Mucosa of descending colon (tissue), 3 donors: ENCODE measurements around the gene DLEC1. TPM values are rescaled to one million over a fixed set of nuclear protein-coding genes. Genes with fewer than 3 reads are reported as not detected.

Experiments
- ATAC-seq: fragments of 200-7000 bp; cut with Tn5 transposase; one replicate; pipeline ENCODE4 v1.9.1; 2020; ENCODE audit warnings: mild to moderate bottlenecking, moderate library complexity
- DNase-seq, 3 donors: peaks; one replicate each; pipeline ENCODE4 v3.0.0-alpha.2; 2020
- H3K36me3 ChIP-seq: fragments of 200-600 bp; one replicate; pipeline ENCODE4 v1.8.0; 2021; ENCODE audit warnings: low read depth, mild to moderate bottlenecking
- H3K4me1 ChIP-seq: fragments of 200-600 bp; one replicate; pipeline ENCODE4 v1.8.0; 2021; ENCODE audit warnings: low read depth, mild to moderate bottlenecking
- H3K4me3 ChIP-seq: fragments of 200-600 bp; one replicate; pipeline ENCODE4 v1.8.0; 2021; ENCODE audit warnings: mild to moderate bottlenecking
- H3K9me3 ChIP-seq: fragments of 200-600 bp; one replicate; pipeline ENCODE4 v1.8.0; 2021; ENCODE audit warnings: mild to moderate bottlenecking
- intact Hi-C, 2 donors: fragments of 100-400 bp; cut with DNase I in 1 of 2; cut with micrococcal nuclease in 1 of 2; formaldehyde crosslinking; loops; one replicate each; pipeline versions ENCODE4 v1.11.0 to v1.11.1; 2022; cut with DNase I, micrococcal nuclease
- long read RNA-seq, 2 donors: library from polyadenylated mRNA; unstranded; transcript quantifications; one replicate each; pipeline ENCODE4 v2.0.0, GENCODE V29; 2019 to 2021
- total RNA-seq, 3 donors: library from RNA; stranded (reverse); fragmentation: NEBNext Ultra II Directional in 2 of 3; extraction: Animal tissue kit (Norgen Biotek cat#: 25700) in 2 of 3; gene quantifications; one replicate each; pipeline versions ENCODE4 v1.2.1 to v1.2.4, GENCODE V29; 2021 to 2023
- TF ChIP-seq, protein P1 (sequence below): fragments of 200-600 bp; IDR thresholded peaks from one replicate; pipeline ENCODE4 v1.8.0; 2022; ENCODE audit warnings: antibody characterized with exemption, mild to moderate bottlenecking
- donor health status: DM: no; HTN: no; CAD: no; lungs with moderate emphysema.
- donor health status: DM: no; HTN: no; CAD: no.
- donor health status: DM: no; HTN: yes; CAD: no.

DLEC1 gene, protein sequence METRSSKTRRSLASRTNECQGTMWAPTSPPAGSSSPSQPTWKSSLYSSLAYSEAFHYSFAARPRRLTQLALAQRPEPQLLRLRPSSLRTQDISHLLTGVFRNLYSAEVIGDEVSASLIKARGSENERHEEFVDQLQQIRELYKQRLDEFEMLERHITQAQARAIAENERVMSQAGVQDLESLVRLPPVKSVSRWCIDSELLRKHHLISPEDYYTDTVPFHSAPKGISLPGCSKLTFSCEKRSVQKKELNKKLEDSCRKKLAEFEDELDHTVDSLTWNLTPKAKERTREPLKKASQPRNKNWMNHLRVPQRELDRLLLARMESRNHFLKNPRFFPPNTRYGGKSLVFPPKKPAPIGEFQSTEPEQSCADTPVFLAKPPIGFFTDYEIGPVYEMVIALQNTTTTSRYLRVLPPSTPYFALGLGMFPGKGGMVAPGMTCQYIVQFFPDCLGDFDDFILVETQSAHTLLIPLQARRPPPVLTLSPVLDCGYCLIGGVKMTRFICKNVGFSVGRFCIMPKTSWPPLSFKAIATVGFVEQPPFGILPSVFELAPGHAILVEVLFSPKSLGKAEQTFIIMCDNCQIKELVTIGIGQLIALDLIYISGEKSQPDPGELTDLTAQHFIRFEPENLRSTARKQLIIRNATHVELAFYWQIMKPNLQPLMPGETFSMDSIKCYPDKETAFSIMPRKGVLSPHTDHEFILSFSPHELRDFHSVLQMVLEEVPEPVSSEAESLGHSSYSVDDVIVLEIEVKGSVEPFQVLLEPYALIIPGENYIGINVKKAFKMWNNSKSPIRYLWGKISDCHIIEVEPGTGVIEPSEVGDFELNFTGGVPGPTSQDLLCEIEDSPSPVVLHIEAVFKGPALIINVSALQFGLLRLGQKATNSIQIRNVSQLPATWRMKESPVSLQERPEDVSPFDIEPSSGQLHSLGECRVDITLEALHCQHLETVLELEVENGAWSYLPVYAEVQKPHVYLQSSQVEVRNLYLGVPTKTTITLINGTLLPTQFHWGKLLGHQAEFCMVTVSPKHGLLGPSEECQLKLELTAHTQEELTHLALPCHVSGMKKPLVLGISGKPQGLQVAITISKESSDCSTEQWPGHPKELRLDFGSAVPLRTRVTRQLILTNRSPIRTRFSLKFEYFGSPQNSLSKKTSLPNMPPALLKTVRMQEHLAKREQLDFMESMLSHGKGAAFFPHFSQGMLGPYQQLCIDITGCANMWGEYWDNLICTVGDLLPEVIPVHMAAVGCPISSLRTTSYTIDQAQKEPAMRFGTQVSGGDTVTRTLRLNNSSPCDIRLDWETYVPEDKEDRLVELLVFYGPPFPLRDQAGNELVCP (N-terminal part only)
- 1 to 10 TPM in 2 of 3 donors, under 1 TPM in 1; 0.73 to 1.7 (median 1.5) TPM for total RNA-seq
- long read RNA-seq, donor 1: 0 reads
- long read RNA-seq, donor 2: 0 reads

DNA sequence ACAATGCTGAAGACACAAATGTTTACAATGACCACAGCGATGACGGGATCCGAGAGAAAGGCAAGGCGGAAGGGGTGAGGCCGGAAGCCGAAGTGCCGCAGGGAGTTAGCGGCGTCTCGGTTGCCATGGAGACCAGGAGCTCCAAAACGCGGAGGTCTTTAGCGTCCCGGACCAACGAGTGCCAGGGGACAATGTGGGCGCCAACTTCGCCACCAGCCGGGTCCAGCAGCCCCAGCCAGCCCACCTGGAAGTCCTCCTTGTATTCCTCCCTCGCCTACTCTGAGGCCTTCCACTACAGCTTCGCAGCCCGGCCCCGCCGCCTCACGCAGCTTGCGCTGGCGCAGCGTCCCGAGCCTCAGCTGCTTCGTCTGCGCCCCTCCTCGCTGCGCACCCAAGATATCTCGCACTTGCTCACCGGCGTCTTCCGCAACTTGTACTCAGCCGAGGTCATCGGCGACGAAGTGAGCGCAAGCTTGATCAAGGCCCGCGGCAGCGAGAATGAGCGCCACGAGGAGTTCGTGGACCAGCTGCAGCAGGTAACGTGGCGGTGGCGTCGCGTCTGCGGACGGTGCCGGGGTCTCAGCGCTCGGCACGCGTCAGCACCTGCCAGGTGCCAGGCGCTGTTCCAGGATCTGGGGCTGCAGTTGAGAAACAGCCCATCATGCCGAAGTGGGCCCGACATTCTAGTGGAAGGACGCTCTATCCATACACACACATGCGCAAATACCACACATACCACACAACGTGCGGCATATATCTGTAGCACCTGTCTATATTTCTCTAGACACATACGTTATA is at the start of gene DLEC1:
Gene DLEC1 (plus strand): TSS at position 108 of the 798 bp plus-strand sequence. CDS start 18 bp downstream, at position 126.
- DNase-seq: peak; percentile 85 to 92 (median 87)
- Histone ChIP-seq H3K4me1 (peaks cover 22% of the 10 kb centered on the region), H3K4me3 (peak within 1 kb of the TSS; percentile 14), H3K36me3 (no peaks in the 10 kb centered on the region), H3K9me3 (no peaks in the 10 kb centered on the region)
- intact Hi-C loops: no loop called here
- ATAC-seq: peak; percentile 78
- TF ChIP-seq, protein P1, sequence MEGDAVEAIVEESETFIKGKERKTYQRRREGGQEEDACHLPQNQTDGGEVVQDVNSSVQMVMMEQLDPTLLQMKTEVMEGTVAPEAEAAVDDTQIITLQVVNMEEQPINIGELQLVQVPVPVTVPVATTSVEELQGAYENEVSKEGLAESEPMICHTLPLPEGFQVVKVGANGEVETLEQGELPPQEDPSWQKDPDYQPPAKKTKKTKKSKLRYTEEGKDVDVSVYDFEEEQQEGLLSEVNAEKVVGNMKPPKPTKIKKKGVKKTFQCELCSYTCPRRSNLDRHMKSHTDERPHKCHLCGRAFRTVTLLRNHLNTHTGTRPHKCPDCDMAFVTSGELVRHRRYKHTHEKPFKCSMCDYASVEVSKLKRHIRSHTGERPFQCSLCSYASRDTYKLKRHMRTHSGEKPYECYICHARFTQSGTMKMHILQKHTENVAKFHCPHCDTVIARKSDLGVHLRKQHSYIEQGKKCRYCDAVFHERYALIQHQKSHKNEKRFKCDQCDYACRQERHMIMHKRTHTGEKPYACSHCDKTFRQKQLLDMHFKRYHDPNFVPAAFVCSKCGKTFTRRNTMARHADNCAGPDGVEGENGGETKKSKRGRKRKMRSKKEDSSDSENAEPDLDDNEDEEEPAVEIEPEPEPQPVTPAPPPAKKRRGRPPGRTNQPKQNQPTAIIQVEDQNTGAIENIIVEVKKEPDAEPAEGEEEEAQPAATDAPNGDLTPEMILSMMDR: no peak

DNA sequence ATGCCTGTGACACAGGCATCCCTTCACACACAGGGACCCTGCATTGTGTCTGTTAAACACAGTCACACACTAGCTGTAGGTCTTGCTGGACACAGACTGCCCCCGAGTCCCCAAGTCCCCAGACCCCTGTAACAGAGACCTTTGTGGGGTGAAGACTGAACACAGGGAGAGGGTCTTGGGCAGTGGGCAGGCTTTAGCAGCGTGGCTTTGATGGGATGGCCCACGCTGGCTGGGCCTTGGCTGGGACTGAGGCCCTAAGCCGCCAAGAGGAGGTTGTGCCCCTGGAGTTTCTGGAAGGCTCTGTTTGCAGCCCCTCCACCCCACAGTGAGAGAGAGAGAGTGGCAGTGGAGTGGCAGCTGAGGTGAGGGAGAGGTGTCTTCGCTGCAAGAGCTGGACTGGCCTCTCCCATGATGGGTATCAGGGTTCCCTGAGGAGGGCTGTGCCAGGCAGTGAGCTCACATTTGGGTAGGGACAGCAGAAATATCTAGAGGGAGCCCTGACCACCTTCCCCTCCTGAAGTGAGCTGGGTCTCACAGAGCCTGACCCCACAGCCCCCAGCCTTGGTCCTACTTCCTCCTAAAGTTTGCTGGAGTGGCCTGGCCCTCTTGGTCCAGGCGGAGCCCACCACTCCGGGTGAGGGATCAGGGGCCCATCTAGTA is 49.1 kb upstream of the DLEC1 start:
- ATAC-seq: no peak
- TF ChIP-seq, protein P1: no peak
- intact Hi-C loops: no loop called here
- DNase-seq: peak in 2 of 3 donors; percentile 31 to 44
- Histone ChIP-seq H3K4me1 (peaks cover 43% of the 10 kb centered on the region), H3K36me3 (no peaks in the 10 kb centered on the region), H3K4me3 (no peak overlapping the region), H3K9me3 (no peaks in the 10 kb centered on the region)

DNA sequence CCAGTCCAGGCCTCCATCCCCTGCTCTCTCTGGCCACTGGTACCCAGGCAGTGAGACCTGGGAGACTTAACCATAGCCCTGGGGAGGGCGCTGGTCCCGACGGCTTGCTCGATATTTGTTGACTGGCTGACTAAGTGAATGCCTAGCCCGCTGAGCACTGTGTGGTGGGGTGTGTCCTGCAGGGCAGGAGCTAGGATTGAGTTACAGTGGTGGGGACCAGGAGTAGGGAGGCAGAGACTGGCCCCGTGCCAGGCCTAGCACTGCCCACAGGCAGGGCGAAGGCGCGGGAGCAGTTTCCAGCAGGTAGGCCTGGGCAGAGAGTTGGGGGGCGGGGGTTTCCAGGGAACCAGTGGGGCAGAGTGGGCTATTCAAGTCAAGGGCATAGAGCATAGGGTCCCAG is 48.5 kb upstream of the DLEC1 start, which contains the start of gene VILL:
Gene VILL (plus strand): TSS at position 260 of the 400 bp plus-strand sequence. CDS start 2,887 bp downstream, outside the sequence.
- H3K9me3 ChIP-seq: no peaks in the 10 kb centered on the region
- intact Hi-C loops: no loop called here
- H3K4me3 ChIP-seq: no peak within 1 kb of the TSS
- ATAC-seq: peak; percentile 57
- H3K36me3 ChIP-seq: no peaks in the 10 kb centered on the region
- peak; percentile 91 to 92 (median 92) for DNase-seq
- peaks cover 44% of the 10 kb centered on the region for H3K4me1 ChIP-seq
- TF ChIP-seq, protein P1: no peak

DNA sequence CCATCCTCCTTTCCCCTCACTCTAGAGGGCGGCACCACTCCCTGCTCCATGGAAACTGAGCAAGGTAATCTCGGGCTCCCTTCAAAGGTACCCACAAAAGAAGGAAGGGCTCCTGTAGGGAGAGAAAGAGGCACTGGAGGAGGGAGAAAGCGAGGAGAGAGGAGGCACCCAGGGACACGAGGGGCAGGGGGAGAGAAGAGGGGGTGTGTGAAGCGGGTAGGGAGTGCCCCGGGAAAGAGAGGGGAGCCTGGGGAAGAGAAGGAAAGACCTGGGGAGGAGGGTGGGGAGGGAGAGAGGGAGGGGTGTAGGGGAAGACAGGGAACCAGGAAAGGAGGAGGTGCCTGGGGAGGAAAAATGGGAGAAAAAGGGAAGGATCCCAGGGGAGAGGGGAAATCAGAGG is 47.9 kb upstream of the DLEC1 start:
- TF ChIP-seq, protein P1: no peak
- DNase-seq (peak in 1 of 3 donors; percentile 64), ATAC-seq (peak; percentile 12)
- no peaks in the 10 kb centered on the region for H3K36me3 ChIP-seq
- intact Hi-C loops: no loop called here
- no peak overlapping the region for H3K4me3 ChIP-seq
- no peaks in the 10 kb centered on the region for H3K9me3 ChIP-seq
- peaks cover 40% of the 10 kb centered on the region for H3K4me1 ChIP-seq
